Measurements from ENCODE around the gene XXYLT1. TPM values are rescaled to one million over a fixed set of nuclear protein-coding genes. Genes with fewer than 3 reads are reported as not detected.

The XXYLT1 gene
- total RNA-seq, 1 donor from 2014 or later = 7.6 TPM

DNA sequence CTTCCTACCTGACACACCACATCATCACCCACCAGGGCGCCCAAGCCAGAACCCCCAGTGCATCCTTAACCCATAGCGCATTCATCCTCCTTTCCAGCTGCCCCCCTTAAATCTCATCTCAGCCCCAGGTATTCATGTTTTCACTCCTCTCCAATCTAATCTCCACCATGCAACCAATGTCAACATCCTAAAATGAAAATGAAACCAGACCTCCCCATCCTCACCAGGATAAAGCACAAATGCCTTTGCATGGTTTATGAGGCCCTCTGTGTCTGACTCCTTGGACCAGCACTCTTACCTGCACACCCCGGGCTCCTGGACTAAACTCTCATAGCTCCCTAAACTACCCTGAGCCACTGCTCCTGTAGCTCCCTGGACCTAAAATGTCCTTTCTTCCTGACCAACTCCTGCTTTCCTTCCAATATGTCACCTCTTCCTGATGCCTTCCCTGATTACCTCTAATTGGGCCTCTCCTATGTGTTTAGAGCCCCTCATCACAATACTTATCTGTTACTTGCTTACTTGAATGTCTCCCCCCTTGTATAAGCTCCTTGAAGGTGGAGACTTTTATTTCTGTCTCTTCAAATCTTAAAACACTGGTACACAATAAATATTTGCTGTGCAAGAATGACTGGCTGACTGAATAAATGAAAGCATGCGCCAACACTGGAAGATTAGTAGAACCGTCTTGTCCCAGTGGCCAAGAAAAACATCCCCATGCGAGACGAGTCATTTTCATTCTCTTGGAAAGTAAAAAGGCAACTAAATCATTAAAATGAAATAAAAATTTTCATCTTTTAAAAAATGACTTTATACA lies 142.5 kb downstream of the XXYLT1 start:
- ATAC-seq (ENCODE audit: low read depth) = no peak
- ChIA-PET CTCF (interaction anchor here (0.8 to 3.6 kb wide), 6 partner anchors 10 to 446 kb away, joined by 3 to 14 read pairs (median 4); partner anchors contain the start of gene XXYLT1), POLR2A (interaction anchor here (0.7 to 4.7 kb wide), 11 partner anchors 9 to 457 kb away, joined by 3 to 53 read pairs (median 6); partner anchors contain the start of genes FAM43A and LSG1)
- no peak for DNase-seq
- Mint-ChIP-seq H3K4me1 (peaks cover 75% of the 10 kb centered on the region), H3K9me3 (no peaks in the 10 kb centered on the region), H3K36me3 (ENCODE audit: low read depth) (no peaks in the 10 kb centered on the region), H3K27ac (peak overlapping the region; percentile 94), H3K4me3 (peak overlapping the region; percentile 12), H3K27me3 (no peaks in the 10 kb centered on the region)
- TF ChIP-seq, protein P1, sequence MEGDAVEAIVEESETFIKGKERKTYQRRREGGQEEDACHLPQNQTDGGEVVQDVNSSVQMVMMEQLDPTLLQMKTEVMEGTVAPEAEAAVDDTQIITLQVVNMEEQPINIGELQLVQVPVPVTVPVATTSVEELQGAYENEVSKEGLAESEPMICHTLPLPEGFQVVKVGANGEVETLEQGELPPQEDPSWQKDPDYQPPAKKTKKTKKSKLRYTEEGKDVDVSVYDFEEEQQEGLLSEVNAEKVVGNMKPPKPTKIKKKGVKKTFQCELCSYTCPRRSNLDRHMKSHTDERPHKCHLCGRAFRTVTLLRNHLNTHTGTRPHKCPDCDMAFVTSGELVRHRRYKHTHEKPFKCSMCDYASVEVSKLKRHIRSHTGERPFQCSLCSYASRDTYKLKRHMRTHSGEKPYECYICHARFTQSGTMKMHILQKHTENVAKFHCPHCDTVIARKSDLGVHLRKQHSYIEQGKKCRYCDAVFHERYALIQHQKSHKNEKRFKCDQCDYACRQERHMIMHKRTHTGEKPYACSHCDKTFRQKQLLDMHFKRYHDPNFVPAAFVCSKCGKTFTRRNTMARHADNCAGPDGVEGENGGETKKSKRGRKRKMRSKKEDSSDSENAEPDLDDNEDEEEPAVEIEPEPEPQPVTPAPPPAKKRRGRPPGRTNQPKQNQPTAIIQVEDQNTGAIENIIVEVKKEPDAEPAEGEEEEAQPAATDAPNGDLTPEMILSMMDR (IDR thresholded peaks at IDR 0.05) = no peak
- intact Hi-C loops (cut with micrococcal nuclease) = loop anchor here (1.0 to 10.0 kb wide), 12 partner anchors 10 to 641 kb away; partner anchors contain the start of genes ATP13A3, FAM43A and PPP1R2

DNA sequence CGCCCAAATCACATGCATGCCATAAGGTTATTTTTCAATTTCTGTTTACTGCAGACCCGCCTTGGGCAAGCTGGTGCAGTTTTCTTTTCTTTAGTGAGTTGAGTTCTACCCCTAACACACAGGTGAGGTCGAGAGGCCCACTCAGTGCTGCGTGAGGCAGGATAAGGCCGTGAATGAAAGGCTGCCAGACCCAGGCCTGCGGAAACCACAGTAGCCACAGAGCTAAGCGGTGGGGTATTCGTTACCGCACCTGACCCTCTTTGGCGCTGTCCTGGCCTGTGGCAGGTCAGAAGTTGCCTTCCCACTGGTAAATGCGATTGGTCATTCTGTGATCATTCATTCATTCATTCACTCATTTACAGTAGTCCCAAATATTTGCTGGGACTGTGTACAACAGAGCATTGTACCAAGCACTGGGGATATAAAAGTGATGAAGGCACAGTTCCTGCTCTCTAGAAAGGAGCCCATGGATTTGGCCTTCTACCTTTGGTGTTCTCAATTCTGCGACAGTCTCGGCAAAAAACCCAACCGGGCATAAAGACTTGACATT lies 144.8 kb downstream of the XXYLT1 start:
- Mint-ChIP-seq H3K4me3 (no peak overlapping the region), H3K9me3 (no peaks in the 10 kb centered on the region), H3K36me3 (ENCODE audit: low read depth) (no peaks in the 10 kb centered on the region), H3K4me1 (peaks cover 62% of the 10 kb centered on the region), H3K27ac (peak overlapping the region; percentile 31), H3K27me3 (no peaks in the 10 kb centered on the region)
- intact Hi-C loops (cut with micrococcal nuclease) = loop anchor here (5.0 to 10.0 kb wide), 2 partner anchors 81 to 419 kb away; partner anchors contain the start of gene PPP1R2
- DNase-seq = no peak
- ChIA-PET CTCF (interaction anchor here (1.5 to 1.9 kb wide), 3 partner anchors 20 to 444 kb away, joined by 4 to 12 read pairs (median 5); no protein-coding TSS in a partner anchor), POLR2A (interaction anchor here (0.6 to 1.9 kb wide), 4 partner anchors 11 to 454 kb away, joined by 3 to 7 read pairs (median 4); partner anchors contain the start of gene LSG1)
- no peak for ATAC-seq (ENCODE audit: low read depth)
- TF ChIP-seq, protein P1 (IDR thresholded peaks at IDR 0.05) = no peak

DNA sequence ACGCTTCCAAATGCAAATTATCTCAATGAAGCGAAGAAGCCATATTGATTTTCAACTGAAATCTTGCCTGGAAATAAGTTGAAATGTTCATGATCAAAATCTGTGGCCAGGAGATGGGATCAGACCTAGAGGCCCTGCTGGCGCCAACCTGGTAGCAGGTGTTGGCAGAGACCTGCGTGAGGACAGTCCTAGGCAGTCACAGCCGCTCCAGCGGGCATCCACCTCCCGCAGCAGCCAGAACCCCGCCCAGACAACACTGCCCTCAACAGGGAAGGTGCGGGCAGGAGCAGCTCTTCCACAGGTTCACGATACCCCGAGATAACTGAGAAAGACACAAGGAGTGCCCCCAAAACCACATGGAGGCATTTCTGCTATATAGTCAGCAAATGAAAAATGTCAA lies 145.3 kb downstream of the XXYLT1 start:
- peak overlapping the region; percentile 31 for H3K27ac Mint-ChIP-seq
- no peaks in the 10 kb centered on the region for H3K27me3 Mint-ChIP-seq
- no peak for DNase-seq
- no peaks in the 10 kb centered on the region for H3K36me3 Mint-ChIP-seq (ENCODE audit: low read depth)
- peaks cover 59% of the 10 kb centered on the region for H3K4me1 Mint-ChIP-seq
- intact Hi-C loops (cut with micrococcal nuclease) = loop anchor here (5.0 to 10.0 kb wide), 2 partner anchors 82 to 419 kb away; partner anchors contain the start of gene PPP1R2
- H3K4me3 Mint-ChIP-seq = no peak overlapping the region
- CTCF ChIA-PET = interaction anchor here (1.0 to 1.9 kb wide), 4 partner anchors 19 to 443 kb away, joined by 3 to 12 read pairs (median 4); no protein-coding TSS in a partner anchor
- H3K9me3 Mint-ChIP-seq = no peaks in the 10 kb centered on the region
- no peak for ATAC-seq (ENCODE audit: low read depth)
- TF ChIP-seq, protein P1 (IDR thresholded peaks at IDR 0.05) = no peak
- POLR2A ChIA-PET = interaction anchor here (0.7 to 1.9 kb wide), 5 partner anchors 11 to 453 kb away, joined by 3 to 7 read pairs (median 3); partner anchors contain the start of gene LSG1

DNA sequence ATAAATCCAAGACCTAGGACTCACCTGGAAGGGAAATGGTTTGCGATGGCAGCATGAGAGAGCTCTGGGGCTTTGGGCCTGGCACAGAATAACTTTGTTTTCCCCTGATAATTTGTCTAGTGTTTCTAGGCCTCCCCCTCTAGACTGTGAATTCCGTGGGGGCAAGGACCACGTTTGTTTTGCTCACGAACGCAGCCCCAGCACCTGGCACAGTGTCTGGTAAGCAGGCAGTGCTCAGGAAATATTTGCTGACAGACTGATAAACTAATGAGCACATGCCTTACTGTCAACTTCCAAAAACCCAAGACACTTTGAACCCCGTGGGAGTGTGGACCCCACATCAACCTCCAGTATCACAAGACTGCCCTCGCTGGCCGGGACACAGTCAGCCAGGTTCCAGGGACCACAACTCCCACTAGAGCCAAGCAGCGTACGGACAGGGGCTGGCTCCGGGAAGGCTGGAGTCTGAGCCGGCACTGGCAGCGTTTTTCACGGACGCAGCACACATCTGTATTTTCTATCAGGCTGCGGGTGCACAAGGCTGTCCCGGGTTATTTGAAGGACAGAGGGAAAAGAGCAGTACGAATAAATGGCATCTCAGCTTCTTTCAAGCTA lies 146.5 kb downstream of the XXYLT1 start:
- no peaks in the 10 kb centered on the region for H3K9me3 Mint-ChIP-seq
- no peaks in the 10 kb centered on the region for H3K36me3 Mint-ChIP-seq (ENCODE audit: low read depth)
- intact Hi-C loops (cut with micrococcal nuclease) = loop anchor here (10.0 kb wide), 1 partner anchor 420 kb away; the partner anchor contains the start of gene PPP1R2
- H3K4me3 Mint-ChIP-seq = no peak overlapping the region
- peak overlapping the region; percentile 25 for H3K27ac Mint-ChIP-seq
- ChIA-PET CTCF (interaction anchor here (1.0 to 1.9 kb wide), 4 partner anchors 18 to 442 kb away, joined by 3 to 12 read pairs (median 4); no protein-coding TSS in a partner anchor), POLR2A (interaction anchor here (0.5 to 1.9 kb wide), 3 partner anchors 10 to 452 kb away, joined by 3 to 5 read pairs (median 3); partner anchors contain the start of gene LSG1)
- DNase-seq = no peak
- ATAC-seq (ENCODE audit: low read depth) = no peak
- H3K4me1 Mint-ChIP-seq = peaks cover 47% of the 10 kb centered on the region
- TF ChIP-seq, protein P1 (IDR thresholded peaks at IDR 0.05) = no peak
- H3K27me3 Mint-ChIP-seq = no peaks in the 10 kb centered on the region

All from activated B cell treated with CpG ODN at 0.5 μM for 24 hours (primary cell).